UCSD-AML1 (cell line): ENCODE results near the gene GRK1.
"Not testable (repeated sequence)": the region's sequence is repeated elsewhere in the genome, so short reads cannot be mapped to it uniquely, and the experiment has no call there.

Source experiments
- DNase-seq: peaks from one replicate; lab custom pipeline; 2025; ENCODE audit not compliant: unreplicated experiment; lab: John Stamatoyannopoulos, UW

Gene GRK1

DNA sequence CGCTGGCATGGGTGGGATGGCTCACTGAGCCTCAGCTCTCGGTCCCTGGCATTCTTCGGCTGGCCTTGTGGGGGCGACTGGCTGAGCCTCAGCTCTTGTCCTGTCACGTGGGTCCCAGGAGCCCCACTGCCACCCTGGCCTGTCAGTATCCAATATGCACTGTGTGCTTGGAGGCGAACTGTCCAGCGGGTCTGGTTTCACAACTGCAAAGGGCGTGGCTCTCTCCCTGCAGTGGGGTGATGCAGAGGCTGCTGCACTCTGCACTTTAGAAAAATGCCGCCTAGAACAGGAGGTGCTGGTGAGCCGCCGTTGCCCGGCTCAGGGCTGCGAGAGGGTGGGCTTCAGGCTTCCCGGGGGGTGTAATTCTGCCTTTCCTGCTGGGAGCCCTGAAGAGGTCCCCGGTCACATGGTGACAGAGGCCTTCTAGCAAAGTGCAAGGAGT lies 75.0 kb downstream of the GRK1 start:
- DNase-seq: peak; percentile 43

DNA sequence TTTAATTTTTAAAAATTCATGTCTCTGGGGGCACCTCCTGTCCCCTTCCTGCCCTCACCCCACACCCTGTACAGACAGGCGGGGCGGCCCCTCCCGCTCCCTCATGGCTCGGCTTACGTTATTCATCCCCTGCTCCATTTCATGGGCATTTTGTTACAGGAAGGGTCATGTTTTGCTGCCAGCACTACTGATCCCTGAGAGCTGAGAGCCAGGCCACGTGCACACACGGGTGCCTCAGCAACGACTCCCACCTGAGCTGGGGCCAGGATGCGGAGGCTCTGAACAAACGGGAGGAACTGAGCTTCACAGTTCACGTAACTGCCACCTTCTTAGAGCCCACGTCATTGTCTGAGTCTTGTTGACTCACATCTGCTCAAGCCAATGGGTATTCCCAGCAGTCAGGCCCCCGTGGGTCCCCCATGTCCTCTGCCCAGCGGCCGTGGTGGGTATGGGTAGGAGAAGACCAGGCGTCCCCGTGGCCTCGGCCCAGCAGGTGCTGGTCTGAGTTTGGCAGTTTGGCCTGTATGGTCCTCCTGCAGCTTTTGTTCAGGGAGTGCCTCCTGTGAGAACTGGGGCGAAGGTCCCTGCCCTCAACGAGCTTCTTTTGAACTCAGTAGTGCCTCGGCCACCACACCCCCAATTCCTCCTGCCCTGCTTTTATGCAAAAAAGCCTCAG lies 75.6 kb downstream of the GRK1 start:
- no peak for DNase-seq

DNA sequence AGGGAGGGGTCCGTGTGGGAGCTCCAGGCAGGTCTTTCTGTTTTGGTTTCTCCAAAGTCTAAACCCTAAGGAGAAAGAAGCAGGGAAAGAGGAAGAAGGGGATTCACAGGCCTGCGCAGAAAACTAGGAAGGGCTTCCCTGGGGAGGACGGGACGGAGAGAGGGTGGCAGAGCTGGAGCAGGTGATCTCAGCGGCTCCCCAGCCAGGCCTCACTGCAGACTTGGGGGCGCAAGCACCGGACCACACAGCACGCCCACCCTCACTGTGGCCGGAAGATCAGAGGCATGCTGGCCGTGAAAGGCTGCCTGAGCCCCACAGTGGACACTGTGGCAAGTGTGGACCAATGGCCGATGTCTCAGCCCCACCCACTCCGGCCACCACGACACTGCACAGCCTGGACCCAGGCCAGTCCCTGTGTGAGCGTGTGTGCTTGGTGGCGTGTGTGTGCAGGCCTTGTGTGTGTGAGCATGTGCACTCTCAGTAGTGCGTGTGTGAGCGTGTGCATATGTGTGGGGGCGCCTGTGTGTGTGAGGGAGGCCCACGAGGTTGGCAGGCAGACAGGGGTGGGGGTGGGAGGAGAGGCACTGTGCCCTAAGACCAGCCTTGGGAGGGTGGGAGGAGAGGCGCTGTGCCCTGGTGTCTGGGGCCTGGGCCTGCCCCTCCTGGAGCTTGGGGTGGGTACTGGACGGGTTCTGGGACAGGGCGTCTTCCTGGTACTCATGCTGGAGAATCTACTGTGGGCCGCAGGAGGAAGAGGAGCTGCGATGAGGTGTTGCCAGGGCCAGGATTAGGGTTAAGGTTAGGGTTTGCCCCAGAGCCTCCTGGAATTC lies 76.6 kb downstream of the GRK1 start:
- no peak for DNase-seq

DNA sequence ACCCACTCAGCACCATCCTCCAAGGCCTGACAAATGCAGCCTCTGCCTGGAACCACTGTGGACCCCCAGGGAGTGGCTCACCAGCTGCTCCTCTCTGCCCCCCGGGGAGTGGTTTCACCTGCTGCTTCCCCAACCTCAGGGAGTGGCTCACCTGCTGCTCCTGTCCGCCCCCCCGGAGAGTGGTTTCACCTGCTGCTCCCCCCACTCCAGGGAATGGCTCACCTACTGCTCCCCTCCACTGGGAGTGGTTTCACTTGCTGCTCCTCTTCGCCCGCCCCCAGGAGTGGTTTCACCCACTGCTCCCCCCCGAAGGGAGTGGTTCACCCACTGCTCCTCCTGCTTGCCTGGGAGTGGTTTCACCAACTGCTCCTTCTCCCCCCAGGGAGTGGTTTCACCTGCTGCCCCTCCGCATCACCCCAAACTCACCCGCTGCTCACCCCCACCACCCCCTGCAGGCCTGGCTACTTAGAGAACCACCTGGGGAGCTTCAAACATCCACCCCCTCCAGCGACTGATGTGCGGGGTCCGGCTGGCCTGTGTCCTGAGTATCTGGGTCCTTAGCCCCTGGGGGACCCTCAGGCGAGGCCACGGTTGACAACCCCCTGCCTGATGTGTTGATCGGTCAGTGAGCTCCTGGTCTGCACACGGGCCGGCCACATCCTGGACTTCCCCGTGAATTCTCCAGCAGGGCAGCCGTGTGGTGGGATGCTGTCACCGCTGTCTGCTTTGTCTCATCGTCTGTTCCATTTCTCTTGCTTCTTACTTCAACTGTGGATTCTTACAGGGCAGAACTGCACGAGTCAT lies 77.4 kb downstream of the GRK1 start:
- no peak for DNase-seq

DNA sequence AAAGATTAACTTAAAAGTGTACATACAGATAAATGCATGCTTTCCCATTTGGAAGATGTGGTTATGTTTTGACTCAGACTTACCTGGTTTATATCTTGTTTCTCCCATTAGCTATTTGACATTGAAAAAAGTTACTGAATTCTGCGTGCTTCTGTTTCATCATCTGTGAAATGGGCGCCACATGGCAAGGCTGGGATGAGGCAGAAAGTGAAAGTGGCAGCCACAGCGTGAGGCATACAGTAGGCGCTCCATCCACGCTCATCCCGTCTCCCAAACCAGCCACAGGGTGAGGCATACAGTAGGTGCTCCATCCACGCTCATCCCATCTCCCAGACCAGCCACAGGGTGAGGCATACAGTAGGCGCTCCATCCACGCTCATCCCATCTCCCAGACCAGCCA lies 78.0 kb downstream of the GRK1 start:
- DNase-seq: no peak

DNA sequence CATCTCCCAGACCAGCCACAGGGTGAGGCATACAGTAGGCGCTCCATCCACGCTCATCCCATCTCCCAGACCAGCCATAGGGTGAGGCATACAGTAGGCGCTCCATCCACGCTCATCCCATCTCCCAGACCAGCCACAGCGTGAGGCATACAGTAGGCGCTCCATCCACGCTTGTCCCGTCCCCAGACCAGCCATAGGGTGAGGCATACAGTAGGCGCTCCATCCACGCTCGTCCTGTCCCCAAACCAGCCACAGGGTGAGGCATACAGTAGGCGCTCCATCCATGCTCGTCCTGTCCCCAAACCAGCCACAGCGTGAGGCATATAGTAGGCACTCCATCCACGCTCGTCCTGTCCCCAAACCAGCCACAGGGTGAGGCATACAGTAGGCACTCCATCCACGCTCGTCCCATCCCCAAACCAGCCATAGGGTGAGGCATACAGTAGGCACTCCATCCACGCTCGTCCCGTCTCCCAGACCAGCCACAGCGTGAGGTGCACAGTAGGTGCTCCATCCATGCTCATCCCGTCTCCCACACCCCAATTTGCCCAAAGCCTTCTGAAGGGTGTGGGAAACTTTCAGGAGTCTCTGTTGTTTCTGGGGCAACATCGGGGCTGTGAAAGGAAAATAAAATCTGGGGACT lies 78.6 kb downstream of the GRK1 start:
- not testable (repeated sequence) for DNase-seq

DNA sequence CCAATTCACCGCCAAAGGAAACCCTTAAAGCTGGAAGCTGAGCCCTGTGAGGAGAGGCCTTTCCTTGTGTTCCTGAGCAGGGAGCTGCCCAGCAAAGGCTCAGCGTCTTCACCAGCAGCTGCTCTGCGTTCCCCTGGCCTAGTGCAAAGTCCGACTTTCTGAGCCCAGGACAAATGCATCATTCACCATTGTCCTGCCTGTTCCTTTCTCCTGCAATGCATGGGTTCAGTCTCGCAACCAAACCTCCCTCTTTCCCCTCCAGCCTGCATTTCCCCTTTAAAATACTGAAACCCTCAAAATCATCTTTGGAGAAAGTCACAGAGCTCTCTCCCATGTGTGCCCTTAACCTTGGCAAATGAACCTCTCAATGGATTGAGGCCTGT lies 79.1 kb downstream of the GRK1 start:
- no peak for DNase-seq

DNA sequence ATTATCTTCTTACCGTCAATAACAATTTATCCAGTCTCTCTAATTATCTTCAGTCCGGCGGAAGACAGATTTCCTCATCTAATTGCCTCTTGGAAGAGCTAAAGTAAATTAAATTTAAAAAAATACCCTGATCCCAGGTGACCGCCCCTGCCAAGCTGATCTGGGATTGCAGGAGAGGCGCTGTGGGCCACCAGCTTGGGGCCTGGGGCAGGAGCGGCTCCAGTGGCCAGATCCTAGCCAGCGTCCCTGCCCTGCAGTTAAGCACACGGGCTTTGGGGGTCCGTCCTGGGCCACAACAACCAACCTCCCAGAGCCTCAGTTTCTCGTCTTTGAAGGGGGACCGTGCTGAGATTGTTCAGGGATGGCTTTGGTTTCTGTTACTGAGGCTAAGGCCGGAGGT lies 79.7 kb downstream of the GRK1 start:
- no peak for DNase-seq

DNA sequence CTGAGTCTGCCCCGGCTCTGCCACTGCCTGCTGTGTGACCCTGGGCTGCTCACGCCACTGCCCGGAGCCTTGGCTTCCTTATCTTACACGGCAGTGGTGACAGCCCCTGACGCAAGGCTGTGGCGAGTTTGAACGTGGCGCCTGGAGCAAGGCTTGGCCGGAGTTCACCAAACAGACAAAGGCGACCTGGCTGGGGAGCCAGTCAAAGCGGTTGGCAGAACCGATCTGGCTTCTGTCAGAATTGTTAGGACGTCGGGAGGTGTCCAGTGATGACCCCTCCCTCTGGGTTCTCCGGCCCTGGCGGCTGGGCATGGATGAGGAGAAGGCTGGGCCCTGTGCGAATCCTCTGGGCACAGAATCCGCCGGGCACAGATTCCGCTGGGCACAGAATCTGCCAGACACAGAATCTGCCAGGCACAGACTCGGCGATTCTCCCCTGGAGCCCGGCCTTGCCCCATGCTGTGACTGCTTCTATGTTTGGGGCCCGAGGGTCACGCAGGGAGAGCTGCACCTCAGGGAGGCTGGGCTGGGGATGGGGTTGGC lies 80.3 kb downstream of the GRK1 start:
- DNase-seq: no peak

DNA sequence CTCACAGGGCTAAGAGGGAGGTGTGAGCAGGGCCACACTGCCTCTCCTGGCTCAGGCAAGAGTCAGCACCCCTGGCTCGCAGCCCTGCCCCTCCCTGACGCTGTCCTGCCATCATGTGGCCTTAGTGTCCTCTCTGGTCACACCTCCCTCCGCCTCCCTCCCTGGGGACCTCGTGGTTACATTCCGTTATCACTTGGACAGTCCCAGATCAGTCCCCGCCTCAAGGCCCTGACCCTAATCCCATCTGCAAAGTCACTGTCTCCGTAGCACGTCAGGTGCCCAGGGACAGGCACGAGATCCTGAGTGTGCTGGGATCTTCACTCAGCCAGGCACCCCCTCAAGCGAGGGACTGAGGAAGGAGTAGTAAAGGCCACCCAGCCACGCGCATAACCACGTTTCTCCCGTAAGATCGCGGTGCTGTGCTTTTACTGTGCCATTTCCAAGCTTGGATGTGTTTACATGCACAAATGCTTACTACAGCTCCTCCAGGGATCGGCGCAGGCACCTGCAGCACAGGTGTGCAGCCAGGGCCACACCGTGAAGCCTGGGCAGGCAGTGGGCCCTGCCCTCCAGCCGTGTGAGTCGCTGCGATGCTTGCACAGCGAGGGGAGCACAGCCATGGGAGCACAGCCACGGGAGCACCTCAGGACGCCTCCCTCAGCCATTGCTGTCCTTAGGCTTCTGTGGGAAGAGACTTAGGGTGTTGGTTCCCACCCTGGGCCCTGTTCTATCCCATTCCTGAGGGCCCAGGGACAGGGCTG lies 81.3 kb downstream of the GRK1 start:
- DNase-seq: no peak

DNA sequence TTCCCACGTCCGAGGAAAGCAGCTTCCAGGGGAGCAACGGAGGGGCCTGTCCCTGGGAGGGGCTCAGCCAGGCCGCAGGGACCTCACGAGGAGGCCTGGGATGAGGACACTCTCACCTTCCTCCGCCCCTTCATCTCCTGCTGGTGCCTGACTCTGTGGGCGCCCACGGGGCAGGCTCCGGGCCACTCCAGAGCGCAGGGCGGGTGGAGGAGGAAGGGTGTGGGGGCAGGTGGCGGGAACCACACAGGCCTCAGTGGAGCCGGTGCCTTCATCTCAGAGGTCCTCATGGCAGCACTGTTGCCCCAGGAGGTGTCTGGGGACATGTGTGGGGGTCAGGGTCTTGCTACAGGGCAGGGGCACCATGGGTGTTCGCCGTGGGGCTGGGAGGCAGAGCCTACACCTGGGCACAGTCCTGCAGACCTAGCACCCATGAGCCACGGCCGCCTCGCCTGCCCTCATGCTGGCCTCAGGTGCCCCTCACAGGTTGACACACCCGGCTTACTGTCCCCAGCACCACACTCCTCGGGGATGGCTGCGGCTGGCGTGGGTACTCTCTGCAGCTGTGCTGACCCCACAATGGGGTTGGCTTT lies 81.9 kb downstream of the GRK1 start:
- DNase-seq: no peak

DNA sequence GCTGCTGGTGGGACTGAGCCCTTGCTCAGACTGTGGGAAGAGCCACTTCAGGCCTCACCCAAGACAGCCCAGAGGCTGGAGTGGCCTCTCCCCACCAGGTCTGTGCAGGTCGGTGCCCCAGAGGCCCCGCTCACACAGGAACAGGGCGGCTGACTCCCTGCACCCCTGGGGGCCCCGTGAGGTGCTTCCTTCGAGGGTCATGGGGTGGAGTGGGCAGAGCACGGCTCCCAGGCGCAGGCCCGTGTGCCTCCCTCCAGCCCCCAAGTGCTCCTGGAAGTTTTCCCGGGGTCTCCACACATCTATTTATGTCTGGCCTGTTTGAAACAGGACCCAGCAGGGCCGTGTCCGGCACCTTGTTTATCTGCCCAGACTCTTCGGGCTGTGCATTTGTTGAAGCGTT lies 82.5 kb downstream of the GRK1 start:
- no peak for DNase-seq

DNA sequence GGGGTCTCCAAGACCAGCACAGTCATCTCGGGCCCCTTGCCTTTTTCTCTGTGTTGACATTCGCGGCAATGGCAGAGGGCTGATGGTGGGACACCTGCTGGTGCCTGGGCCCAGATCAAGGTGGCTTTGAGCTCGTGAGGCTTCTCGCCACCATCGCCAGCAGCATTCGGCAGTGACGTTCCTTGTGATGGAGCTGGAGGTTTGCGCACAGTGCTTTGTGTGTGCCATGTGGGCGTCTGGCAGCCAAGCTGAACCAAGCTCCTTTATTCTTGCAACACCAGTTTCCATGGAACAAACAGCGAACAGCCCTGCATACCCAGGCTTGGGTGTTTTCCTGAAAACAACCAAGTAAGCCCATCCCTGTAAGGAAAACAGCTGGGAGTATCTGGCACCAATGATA lies 82.9 kb downstream of the GRK1 start:
- no peak for DNase-seq

DNA sequence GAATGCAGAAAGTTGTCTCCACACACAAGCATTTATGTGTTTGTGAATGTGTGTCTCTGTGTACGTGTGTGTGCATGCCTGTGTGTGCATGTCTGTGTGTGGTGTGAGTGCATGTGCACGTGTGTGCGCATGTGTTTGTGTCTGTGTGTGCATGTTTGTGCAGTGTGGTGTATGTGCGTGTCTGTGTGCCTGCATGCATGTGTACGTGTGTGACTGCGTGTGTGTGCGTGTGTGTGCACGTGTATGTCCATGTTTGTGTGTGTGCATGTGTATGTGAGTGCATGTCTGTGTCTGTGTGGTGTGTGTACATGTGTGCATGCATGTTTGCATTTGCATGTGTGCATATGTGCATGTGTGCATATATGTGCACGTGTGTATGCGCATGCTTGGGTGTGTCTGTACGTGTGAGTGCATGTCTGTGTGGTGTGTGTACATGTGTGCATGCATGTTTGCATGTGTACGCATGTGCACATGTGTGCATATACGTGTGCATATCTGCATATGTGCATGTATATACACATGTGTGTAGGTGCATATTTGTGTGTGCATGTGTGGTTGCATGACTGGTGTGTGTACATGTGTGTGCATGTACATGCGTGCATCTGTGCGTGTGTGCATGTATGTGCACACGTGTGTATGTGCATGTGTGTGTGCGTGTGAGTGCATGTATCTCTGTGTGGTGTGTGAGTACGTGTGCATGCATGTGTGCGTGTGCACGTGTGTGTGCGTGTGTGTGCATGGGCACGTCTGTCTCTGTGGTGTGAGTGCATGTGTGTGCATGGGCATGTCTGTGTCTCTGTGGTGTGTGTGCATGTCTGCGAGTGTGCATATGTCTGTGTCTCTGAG lies 83.8 kb downstream of the GRK1 start:
- DNase-seq: no peak

DNA sequence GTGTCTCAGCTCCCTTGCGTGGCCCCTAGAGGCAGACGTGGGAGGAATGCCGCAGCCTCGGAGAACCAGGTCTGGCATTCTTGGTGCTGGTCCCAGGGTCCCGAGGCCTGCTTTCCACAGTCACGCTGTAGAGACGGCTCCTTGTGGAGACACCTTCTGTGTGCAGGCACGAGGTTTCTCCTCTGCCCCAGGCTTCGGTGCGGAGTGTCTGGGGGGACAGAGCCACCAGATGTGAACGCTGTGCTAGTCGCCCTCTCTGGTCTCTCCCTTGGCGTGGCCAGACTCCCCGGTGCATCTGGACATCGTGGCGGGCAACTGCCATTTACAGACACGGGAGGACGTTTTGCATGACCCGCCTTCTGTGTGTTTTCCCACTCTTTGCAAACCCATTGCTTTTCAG lies 84.5 kb downstream of the GRK1 start:
- DNase-seq: no peak

DNA sequence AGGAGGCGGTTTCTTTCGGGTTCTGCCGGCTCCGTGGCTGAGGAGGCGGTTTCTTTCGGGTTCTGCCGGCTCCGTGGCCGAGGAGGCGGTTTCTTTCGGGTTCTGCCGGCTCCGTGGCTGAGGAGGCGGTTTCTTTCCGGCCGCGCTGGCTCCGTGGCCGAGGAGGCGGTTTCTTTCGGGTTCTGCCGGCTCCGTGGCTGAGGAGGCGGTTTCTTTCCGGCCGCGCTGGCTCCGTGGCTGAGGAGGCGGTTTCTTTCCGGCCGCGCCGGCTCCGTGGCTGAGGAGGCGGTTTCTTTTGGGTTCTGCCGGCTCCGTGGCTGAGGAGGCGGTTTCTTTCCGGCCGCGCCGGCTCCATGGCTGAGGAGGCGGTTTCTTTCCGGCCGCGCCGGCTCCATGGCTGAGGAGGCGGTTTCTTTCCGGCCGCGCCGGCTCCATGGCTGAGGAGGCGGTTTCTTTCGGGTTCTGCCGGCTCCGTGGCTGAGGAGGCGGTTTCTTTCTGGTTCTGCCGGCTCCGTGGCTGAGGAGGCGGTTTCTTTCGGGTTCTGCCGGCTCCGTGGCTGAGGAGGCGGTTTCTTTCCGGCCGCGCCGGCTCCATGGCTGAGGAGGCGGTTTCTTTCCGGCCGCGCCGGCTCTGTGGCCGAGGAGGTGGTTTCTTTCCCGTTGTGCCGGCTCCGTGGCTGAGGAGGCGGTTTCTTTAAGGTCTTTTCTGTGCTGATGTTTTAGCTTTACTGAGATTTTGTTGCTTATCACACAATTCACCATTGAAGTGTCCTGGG lies 85.4 kb downstream of the GRK1 start:
- DNase-seq: not testable (repeated sequence)

DNA sequence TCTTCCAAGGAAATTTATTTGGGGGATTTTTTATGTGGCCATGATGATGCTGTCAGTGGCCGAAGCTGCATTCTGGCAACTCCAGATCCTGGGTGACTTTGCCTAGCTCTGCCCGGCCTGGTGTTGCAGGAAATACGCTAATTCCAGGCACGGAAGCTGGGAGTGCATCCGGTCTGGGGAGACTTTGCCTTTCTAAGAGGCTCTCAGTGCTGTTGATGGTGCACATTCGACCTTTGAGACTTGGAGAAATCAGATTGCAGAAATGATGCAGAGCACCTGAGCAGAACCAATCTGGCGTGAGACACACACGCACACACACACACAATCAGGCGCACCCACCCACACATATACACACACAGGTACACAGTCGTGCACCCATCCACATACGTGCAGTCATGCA lies 86.2 kb downstream of the GRK1 start:
- DNase-seq: no peak

DNA sequence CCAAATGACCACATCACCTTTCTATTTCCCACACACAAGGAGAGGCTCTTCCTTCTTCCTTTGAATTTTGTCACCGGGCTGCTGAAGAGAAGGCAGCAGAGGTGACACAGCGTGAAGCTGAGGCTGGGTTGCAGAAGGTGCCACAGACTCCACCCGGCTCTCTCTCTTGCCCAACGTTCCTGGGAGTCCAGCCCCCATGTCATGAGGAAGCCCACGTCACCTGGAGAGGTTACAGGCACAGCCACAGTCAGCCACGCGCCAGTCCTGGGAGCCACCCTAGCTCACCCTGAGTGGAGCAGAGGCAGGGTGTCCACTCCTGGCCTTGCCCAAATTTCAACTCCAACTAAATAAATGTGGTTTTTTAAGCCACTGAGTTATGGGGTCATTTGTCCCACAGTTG lies 87.2 kb downstream of the GRK1 start:
- DNase-seq: no peak
